Thyroid gland (tissue), 4 donors: ENCODE measurements around the gene SNAPIN. TPM values are rescaled to one million over a fixed set of nuclear protein-coding genes. Genes with fewer than 3 reads are reported as not detected.
A peak's percentile ranks its signal among the peaks of the same experiment; 100 is the strongest.

Experiments
- DNase-seq, 2 donors: peaks; one replicate each; pipeline ENCODE4 v3.0.0-alpha.2; 2019
- H3K27ac ChIP-seq, 3 donors: fragments of 200-600 bp; sonication (generic); 1 replicate in 2 of 3; 2 replicates in 1 of 3; pipeline ENCODE4 v1.5.1; 2016 to 2019; ENCODE audit warnings: mild to moderate bottlenecking in 1 of 3, moderate library complexity in 1 of 3
- H3K27me3 ChIP-seq: fragments of 200-600 bp; sonication (generic); one replicate; pipeline ENCODE4 v1.5.1; 2019
- H3K36me3 ChIP-seq, 2 donors: fragments of 200-600 bp; sonication (generic); one replicate each; pipeline ENCODE4 v1.5.1; 2016 to 2019
- H3K4me1 ChIP-seq, 2 donors: fragments of 200-600 bp; sonication (generic); one replicate each; pipeline ENCODE4 v1.5.1; 2017 to 2019
- H3K4me3 ChIP-seq, 3 donors: fragments of 200-600 bp; sonication (generic); replicated peaks in 1 of 3; 1 replicate in 2 of 3; 2 replicates in 1 of 3; pipeline ENCODE4 v1.5.1; 2016; ENCODE audit warnings: mild to moderate bottlenecking in 1 of 3
- H3K9me3 ChIP-seq: fragments of 200-600 bp; sonication (generic); one replicate; pipeline ENCODE4 v1.5.1; 2017
- POLR2A ChIP-seq, 2 donors: fragments of 450-650 bp; IDR thresholded peaks; one replicate each; pipeline ENCODE4 v1.6.1; 2017; ENCODE audit warnings: antibody characterized with exemption in 2 of 2, mild to moderate bottlenecking in 2 of 2, moderate library complexity in 1 of 2
- WGBS, 2 donors: methylation state at CpG; one replicate each; pipeline ENCODE4 v1.1.5; 2017; 5-methylcytosine and 5-hydroxymethylcytosine counted together
- intact Hi-C: fragments of 100-400 bp; cut with DNase I; formaldehyde crosslinking; loops from one replicate; pipeline ENCODE4 v1.15.1; 2023
- total RNA-seq, 4 donors: library from RNA; depleted of rRNA; stranded (reverse); fragments of >200 nt; gene quantifications; one replicate each; pipeline ENCODE4 v1.2.3, GENCODE V29; 2016
- TF ChIP-seq, protein P1 (sequence below), 6 experiments: fragments of 200-600 bp in 3 of 6; fragments of 450-650 bp in 3 of 6; sonication (generic) in 3 of 6; IDR thresholded peaks; one replicate each; pipeline ENCODE4 v1.5.1; 2016 to 2019; ENCODE audit warnings: antibody characterized with exemption in 6 of 6, mild to moderate bottlenecking in 2 of 6, inconsistent platforms in 1 of 6, moderate library complexity in 1 of 6

The SNAPIN gene
- total RNA-seq, 4 donors from 2014 or later: 52.0 to 71.9 (median 63.9) TPM

DNA sequence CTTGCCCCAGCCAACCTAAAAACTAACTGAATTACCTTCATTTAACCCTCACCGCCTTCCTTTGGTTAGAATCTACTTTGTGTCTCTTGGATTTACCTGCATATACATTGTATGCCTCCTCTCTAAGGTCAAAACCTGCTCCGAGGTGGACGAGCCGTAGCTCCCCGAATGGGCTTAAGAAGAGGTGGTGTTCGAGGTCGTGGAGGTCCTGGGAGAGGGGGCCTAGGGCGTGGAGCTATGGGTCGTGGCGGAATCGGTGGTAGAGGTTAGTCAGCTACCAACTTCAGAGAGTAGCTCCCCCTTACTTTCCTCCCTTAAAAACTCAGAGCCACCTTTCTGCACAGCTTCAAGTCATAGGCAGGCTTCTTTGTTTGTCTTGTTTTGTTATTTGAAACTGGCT is 15.4 kb upstream of the SNAPIN start:
- WGBS, 2 donors: 92 to 94% methylated on average over 11 of the region's 11 CpGs
- DNase-seq: no peak
- intact Hi-C loops: no loop called here
- Histone ChIP-seq H3K27me3 (no peaks in the 10 kb centered on the region), H3K36me3 (peaks cover 61 to 72% of the 10 kb centered on the region in 2 donors), H3K4me1 (peaks cover 13 to 19% of the 10 kb centered on the region in 2 donors), H3K4me3 (no peak overlapping the region), H3K9me3 (no peaks in the 10 kb centered on the region), H3K27ac (peak overlapping the region in 1 of 3 donors; percentile 16)
- no peak for TF ChIP-seq POLR2A (IDR thresholded peaks at IDR 0.05)
- TF ChIP-seq, protein P1, sequence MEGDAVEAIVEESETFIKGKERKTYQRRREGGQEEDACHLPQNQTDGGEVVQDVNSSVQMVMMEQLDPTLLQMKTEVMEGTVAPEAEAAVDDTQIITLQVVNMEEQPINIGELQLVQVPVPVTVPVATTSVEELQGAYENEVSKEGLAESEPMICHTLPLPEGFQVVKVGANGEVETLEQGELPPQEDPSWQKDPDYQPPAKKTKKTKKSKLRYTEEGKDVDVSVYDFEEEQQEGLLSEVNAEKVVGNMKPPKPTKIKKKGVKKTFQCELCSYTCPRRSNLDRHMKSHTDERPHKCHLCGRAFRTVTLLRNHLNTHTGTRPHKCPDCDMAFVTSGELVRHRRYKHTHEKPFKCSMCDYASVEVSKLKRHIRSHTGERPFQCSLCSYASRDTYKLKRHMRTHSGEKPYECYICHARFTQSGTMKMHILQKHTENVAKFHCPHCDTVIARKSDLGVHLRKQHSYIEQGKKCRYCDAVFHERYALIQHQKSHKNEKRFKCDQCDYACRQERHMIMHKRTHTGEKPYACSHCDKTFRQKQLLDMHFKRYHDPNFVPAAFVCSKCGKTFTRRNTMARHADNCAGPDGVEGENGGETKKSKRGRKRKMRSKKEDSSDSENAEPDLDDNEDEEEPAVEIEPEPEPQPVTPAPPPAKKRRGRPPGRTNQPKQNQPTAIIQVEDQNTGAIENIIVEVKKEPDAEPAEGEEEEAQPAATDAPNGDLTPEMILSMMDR (IDR thresholded peaks at IDR 0.05): no peak

DNA sequence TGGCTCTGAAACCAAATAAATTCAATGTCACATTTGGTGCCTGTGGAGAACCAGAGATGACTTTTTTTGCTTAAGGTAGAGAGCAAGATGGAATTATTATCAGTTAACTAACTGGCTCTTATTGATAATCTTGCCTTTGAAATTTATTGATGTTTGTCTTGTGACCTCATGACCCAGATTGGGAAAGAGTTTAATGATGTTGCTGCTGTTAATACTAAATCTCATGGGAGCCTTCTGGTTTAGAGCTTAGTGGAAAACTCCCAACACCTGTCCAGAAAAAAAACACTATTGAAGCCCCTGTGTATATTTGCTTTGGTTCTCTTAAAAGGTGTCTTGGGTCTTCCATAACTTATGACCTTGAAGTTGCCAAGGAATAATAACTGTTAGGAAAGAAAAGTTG is 14.7 kb upstream of the SNAPIN start:
- intact Hi-C loops: no loop called here
- Histone ChIP-seq H3K4me1 (peaks cover 17 to 24% of the 10 kb centered on the region in 2 donors), H3K4me3 (no peak overlapping the region), H3K27me3 (no peaks in the 10 kb centered on the region), H3K27ac (peak overlapping the region in 1 of 3 donors; percentile 16), H3K9me3 (no peaks in the 10 kb centered on the region), H3K36me3 (peaks cover 54 to 65% of the 10 kb centered on the region in 2 donors)
- no peak for DNase-seq
- TF ChIP-seq POLR2A (IDR thresholded peaks at IDR 0.05): no peak
- TF ChIP-seq, protein P1 (IDR thresholded peaks at IDR 0.05): no peak

DNA sequence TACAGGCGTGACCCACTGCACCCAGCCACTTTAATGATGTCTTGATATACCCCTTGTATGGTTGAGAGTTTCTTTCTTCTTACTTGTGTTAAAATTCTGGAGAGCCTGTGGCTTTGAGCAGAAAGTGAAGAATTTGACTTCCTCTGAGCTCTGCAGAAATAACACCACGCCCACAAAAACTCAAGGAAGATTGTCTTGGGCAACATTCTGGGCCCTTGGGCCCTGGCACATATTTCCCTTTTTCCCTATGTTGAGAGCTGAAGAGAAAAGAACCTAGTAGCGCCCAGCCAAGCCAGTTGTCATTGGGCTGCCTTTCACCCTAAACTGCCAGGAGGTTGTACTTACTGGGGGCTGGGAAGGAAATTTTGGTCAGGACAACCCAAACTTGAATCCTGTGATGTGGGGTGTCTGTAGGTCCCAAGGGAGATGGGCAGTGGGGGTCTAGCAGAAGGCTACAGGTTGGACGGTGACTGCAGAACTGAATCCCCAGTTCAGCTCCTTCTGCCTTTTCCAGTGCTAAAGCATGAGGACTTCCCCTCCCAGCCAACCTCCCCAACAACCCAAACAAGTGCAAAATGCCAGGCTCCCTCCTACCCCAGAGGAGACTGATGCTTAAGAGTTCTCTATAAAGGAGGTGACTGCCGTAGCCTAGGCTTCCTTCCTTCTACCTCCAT is 11.7 kb upstream of the SNAPIN start:
- peaks cover 33 to 37% of the 10 kb centered on the region in 2 donors for H3K36me3 ChIP-seq
- peaks cover 21 to 35% of the 10 kb centered on the region in 2 donors for H3K4me1 ChIP-seq
- H3K4me3 ChIP-seq: no peak overlapping the region
- TF ChIP-seq POLR2A (IDR thresholded peaks at IDR 0.05): no peak
- H3K27ac ChIP-seq: peak overlapping the region in 2 of 3 donors; percentile 70 to 73
- intact Hi-C loops: no loop called here
- peak in 1 of 2 donors; percentile 29 for DNase-seq
- no peaks in the 10 kb centered on the region for H3K9me3 ChIP-seq
- no peaks in the 10 kb centered on the region for H3K27me3 ChIP-seq
- WGBS, 2 donors: 86 to 93% methylated on average over 5 of the region's 5 CpGs

DNA sequence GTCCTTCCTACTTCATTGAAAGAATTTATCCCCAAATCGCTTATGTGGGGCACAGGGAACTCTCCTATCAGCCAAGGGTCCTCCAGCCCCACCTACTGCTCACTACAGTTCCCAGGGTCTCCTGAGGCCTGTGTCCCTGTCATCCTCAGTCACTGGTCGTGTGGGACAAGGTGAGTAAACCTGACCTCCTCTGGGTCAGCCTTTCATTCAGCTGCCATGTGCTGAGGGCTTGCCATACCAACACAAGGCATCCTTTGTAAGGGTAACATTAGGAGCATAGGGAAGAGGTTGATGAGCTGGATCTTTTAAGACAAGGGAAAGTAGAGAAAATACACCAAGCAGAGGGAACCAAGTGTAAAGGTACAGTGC is 11.2 kb upstream of the SNAPIN start:
- H3K27ac ChIP-seq: peak overlapping the region in 2 of 3 donors; percentile 70 to 73
- TF ChIP-seq, protein P1 (IDR thresholded peaks at IDR 0.05): no peak
- no peak for TF ChIP-seq POLR2A (IDR thresholded peaks at IDR 0.05)
- peaks cover 21 to 35% of the 10 kb centered on the region in 2 donors for H3K4me1 ChIP-seq
- no peaks in the 10 kb centered on the region for H3K27me3 ChIP-seq
- no peaks in the 10 kb centered on the region for H3K9me3 ChIP-seq
- 50 to 58% methylated on average over 2 of the region's 2 CpGs for WGBS, 2 donors
- intact Hi-C loops: no loop called here
- H3K36me3 ChIP-seq: peaks cover 28 to 32% of the 10 kb centered on the region in 2 donors
- no peak overlapping the region for H3K4me3 ChIP-seq
- DNase-seq: no peak

DNA sequence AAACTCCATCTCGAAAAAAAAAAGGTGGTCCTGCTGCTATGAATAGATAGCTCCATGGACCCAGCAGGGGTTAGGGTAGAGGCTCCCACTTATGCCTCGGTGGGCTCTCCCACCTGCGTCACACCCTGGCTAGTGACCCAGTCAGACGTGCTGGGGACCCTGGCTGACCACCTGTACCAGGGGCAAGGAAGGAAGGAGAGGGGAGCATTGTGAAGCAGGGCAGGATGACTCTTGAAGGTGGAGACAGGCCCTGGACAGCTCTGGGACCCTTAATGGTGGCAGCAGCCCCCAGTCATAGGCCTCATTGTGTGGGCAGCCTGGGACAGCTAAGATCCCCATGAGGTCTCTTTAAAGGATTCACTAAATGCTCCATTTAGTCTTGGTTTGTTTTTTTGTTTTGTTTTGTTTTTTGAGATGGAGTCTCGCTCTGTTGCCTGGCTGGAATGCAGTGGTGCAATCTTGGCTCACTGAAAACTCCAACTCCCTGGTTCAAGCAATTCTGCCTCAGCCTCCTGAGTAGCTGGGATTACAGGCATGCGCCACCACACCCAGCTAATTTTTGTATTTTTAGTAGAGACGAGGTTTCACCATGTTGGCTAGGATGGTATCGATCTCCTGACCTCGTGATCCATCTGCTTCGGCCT is 10.4 kb upstream of the SNAPIN start:
- Histone ChIP-seq H3K4me3 (no peak overlapping the region), H3K27me3 (no peaks in the 10 kb centered on the region), H3K4me1 (peaks cover 21 to 43% of the 10 kb centered on the region in 2 donors), H3K27ac (peak overlapping the region; percentile 40 to 73 (median 70)), H3K9me3 (no peaks in the 10 kb centered on the region), H3K36me3 (peaks cover 20 to 24% of the 10 kb centered on the region in 2 donors)
- 67 to 70% methylated on average over 10 of the region's 10 CpGs for whole genome bisulfite sequencing, 2 donors
- intact Hi-C loops: no loop called here
- no peak for TF ChIP-seq POLR2A (IDR thresholded peaks at IDR 0.05)
- TF ChIP-seq, protein P1 (IDR thresholded peaks at IDR 0.05): no peak
- DNase-seq: peak; percentile 58 to 73
